ENCODE measurements around the gene SOX6. TPM values are rescaled to one million over a fixed set of nuclear protein-coding genes. Genes with fewer than 3 reads are reported as not detected.

Gene SOX6
- total RNA-seq, 1 donor from 2014 or later, result 24.9 TPM

GRCh38 chr11:16357775-16358174 is 1.4 kb upstream of the SOX6 start:
- TF ChIP-seq CTCF (conservative IDR thresholded peaks at IDR 0.05), result no peak
- DNase-seq (ENCODE audit: extremely low spot score, unreplicated experiment), result no peak
- no peaks in the 10 kb centered on the region for H3K36me3 Mint-ChIP-seq

GRCh38 chr11:16356761-16357393 is 531 bp upstream of the SOX6 start:
- no peaks in the 10 kb centered on the region for H3K9me3 Mint-ChIP-seq
- no peak for TF ChIP-seq CTCF (conservative IDR thresholded peaks at IDR 0.05)
- H3K36me3 Mint-ChIP-seq, result no peaks in the 10 kb centered on the region
- DNase-seq (ENCODE audit: extremely low spot score, unreplicated experiment), result no peak
- no peak overlapping the region for H3K27ac Mint-ChIP-seq
- H3K4me1 Mint-ChIP-seq (ENCODE audit: unreplicated experiment), result peaks cover 24% of the 10 kb centered on the region
- no peak overlapping the region for H3K4me3 Mint-ChIP-seq
- peaks cover 4% of the 10 kb centered on the region for H3K27me3 Mint-ChIP-seq

More at GRCh38 chr11:16357775-16358174, 1.4 kb upstream of the SOX6 start:
- Mint-ChIP-seq H3K4me3 (no peak overlapping the region), H3K27ac (no peak overlapping the region), H3K4me1 (ENCODE audit: unreplicated experiment) (peaks cover 23% of the 10 kb centered on the region), H3K9me3 (no peaks in the 10 kb centered on the region), H3K27me3 (peaks cover 4% of the 10 kb centered on the region)

- Mint-ChIP-seq H3K36me3 (no peaks in the 10 kb centered on the region), H3K9me3 (no peaks in the 10 kb centered on the region), H3K27ac (no peak overlapping the region), H3K27me3 (peaks cover 11% of the 10 kb centered on the region), H3K4me3 (no peak overlapping the region), H3K4me1 (ENCODE audit: unreplicated experiment) (peaks cover 29% of the 10 kb centered on the region)
- no peak for TF ChIP-seq CTCF (conservative IDR thresholded peaks at IDR 0.05)
- no peak for DNase-seq (ENCODE audit: extremely low spot score, unreplicated experiment)
These were observed 3.6 kb downstream of the SOX6 start for GRCh38 chr11:16352707-16353106.

- TF ChIP-seq CTCF (conservative IDR thresholded peaks at IDR 0.05), result no peak
- Mint-ChIP-seq H3K27ac (no peak overlapping the region), H3K27me3 (peaks cover 11% of the 10 kb centered on the region), H3K36me3 (no peaks in the 10 kb centered on the region), H3K4me3 (no peak overlapping the region), H3K4me1 (ENCODE audit: unreplicated experiment) (peaks cover 24% of the 10 kb centered on the region), H3K9me3 (no peaks in the 10 kb centered on the region)
- no peak for DNase-seq (ENCODE audit: extremely low spot score, unreplicated experiment)
These were observed 6.2 kb downstream of the SOX6 start for GRCh38 chr11:16350125-16350524.

GRCh38 chr11:16347928-16348685 is 8.2 kb downstream of the SOX6 start:
- DNase-seq (ENCODE audit: extremely low spot score, unreplicated experiment), result no peak
- Mint-ChIP-seq H3K4me1 (ENCODE audit: unreplicated experiment) (peaks cover 23% of the 10 kb centered on the region), H3K27ac (no peak overlapping the region), H3K9me3 (no peaks in the 10 kb centered on the region), H3K27me3 (peaks cover 10% of the 10 kb centered on the region), H3K36me3 (no peaks in the 10 kb centered on the region), H3K4me3 (no peak overlapping the region)
- TF ChIP-seq CTCF (conservative IDR thresholded peaks at IDR 0.05), result no peak

All from type B pancreatic cell (in vitro differentiated cells).